Stimulated activated naive CD4-positive, alpha-beta T cell (primary cell): Measurements from ENCODE around the gene EMD.

Source experiments
- DNase-seq, 6 experiments: peaks; one replicate each; lab custom pipeline; 2025; lab: John Stamatoyannopoulos, UW

Gene EMD

DNA sequence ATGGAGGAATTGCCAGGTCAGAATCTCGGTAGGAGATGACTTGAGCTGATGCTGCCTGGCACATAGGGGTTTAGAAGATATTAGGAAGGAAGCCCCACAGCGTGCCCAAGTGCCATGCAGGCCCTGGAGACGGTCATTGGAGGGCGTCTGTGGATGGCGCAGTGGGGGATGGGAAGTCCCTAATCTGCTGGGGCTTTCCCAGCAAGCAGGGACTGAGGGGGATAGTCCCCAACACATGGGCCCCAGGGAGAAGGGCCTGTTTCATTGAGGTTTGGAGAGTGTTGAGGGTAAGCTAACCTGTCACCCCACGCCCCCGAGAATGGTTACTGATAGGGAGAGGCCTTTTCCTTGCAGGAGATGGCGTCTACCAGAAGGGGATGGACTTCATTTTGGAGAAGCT is 40.1 kb downstream of the EMD start:
- no peak for DNase-seq

DNA sequence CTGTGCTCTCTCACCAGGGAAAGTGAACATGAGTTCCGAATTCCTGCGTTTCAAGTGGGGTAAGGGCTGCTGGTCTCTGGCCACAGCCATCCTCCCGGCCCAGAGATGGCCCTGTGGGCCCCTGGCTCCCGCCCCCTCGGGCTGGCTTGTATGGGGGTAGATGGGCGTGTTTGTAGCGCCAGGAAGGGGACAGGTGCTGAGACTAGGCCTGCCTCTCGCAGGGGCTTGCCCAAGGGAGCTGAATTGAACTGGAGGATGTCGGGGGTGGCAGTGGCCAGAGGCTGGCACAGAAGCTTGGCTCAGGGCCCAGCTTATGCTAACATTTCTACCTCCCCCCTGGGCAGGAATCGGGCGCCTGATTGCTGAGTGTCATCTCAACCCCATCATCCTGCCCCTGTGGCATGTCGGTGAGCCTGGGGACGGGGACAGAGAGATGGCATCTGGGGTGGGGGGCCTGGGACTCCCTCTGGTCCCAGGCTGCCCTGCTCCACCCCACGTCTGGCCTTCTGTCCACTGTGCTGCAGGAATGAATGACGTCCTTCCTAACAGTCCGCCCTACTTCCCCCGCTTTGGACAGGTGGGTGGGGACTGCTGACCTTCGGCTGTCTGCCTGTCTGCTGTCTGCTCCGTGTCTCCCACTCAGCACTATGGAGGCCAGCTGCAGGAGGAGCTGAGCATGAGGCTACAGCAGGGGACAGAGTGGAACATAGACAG is 40.8 kb downstream of the EMD start:
- DNase-seq = no peak

DNA sequence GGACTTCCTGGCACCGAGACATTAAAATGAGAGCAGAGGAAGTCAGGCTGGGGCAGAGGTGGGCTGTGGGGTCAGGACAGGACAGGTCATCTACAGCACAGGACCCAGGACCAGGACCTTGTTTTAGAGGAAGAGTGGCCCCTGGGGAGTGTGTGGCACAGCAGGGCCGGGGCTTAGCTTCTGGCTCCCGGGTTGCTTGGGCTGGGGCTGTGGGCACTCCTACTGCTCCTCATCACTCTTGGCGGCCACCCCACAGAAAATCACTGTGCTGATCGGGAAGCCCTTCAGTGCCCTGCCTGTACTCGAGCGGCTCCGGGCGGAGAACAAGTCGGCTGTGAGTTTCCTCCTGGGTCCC is 41.3 kb downstream of the EMD start:
- no peak for DNase-seq

DNA sequence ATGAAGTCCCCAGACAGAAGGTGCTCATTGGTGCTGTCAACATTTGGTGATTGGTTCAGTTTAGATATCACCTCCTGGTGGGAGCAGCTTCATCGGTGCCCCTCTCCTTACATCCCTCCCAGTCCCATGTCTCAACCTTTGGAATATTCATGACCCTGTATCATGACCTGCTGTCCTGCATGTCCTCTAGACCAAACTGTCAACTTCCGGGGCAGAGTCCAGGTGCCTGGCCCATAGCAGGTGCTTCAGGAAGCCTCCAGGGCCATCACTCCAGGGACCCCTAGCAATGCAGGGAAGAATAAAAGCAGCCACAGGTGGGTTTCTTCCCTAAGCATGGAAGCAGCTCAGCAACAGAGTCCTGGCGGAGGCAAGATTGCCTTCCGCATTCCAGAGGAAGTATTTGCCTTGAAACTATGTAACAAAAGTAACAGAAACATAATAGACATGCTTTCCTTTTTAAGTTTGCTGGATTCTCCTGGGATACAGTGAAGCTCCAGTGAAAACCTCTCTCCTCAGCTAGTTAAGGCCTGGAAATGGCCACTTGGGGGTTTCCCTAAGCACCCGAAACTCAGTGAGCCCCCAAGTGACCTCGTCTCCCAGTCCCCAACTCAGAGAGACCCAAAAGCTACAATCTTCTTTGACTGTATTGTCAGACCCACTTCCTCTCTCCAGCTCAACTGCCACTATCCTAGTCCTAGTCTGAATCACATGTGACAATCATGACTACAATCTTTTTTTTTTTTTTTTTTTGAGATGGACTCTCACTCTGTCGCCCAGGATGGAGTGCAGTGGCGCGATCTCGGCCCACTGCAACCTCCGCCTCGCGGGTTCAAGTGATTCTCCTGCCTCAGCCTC is 48.0 kb downstream of the EMD start:
- no peak for DNase-seq

DNA sequence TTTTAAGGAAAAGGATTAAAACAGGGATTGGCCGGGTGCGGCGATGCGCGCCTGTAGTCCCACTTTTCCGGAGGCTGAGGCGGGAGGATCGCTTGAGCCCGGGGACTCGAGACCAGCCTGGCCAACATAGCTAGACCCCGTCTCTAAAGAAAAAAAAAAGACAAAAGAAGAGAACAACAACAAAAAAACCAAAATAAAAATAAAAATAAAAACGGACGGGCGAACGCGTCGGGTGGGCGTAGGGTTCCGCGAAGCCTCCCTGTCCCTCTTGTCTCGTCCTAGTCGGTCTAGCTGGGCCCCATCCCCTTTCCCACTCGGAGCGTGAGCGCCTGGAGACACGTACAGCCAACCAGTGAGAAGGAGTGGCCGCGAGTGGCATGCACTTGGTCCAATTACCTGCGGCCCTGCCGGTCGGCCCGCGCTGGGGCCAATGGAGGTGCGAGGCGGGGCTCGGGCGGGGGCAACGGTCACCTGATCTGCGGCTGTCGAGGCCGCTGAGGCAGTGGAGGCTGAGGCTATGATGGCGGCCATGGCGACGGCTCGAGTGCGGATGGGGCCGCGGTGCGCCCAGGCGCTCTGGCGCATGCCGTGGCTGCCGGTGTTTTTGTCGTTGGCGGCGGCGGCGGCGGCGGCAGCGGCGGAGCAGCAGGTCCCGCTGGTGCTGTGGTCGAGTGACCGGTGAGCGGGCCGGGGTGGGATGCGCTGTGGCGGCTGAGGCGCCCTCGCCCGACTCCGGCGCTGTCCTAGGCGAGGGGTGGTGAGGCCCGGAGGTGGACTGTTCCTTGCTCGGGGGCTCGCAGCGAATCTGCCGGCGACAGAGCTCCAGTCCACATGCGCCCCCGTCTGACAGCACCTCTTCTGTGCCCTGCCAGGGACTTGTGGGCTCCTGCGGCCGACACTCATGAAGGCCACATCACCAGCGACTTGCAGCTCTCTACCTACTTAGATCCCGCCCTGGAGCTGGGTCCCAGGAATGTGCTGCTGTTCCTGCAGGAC is 49.4 kb downstream of the EMD start, which contains the start of gene ATP6AP1:
TSS of gene ATP6AP1 (plus strand) at position 502 of the 996 bp plus-strand sequence. CDS start at position 518, 16 bp downstream.
- DNase-seq = peak; percentile 71 to 85 (median 76)

DNA sequence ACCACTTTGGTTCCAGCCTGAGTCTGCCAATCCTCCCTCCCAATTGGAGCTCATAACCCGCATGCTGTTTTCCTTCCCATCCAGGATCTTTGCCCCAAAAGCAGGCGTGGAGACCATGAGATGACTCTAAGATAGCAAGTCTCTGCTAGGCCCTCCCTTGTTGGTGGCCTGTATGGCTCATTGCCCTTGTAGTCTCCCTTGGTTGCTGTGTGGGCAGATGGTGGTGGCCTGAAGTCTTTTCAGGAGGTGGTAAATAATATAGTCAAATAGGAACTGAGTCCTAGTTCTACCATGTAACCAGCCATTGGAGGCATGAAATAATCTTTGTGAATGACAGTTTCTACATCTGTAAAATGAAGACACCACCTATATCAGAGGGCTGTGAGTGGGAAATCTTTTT is 50.6 kb downstream of the EMD start:
- no peak for DNase-seq

DNA sequence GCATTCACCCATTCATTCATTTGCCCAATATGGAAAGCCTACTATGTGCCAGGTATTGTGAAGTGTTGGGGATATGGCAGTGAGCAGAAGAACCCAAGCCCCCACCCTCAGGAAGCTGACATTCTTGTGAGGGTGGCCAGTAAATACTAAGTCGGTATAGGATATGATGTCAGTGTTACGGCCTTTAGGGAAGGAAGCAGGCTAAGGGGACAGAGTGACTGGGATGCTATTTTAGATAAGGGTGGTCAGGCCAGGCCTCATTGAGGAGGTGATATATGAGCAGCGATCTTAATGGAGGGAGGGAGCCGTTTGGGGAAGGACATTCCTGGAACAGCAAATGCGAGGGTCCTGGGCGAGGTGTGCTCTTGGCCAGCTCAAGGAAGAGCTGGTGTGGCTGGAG is 51.4 kb downstream of the EMD start:
- no peak for DNase-seq

DNA sequence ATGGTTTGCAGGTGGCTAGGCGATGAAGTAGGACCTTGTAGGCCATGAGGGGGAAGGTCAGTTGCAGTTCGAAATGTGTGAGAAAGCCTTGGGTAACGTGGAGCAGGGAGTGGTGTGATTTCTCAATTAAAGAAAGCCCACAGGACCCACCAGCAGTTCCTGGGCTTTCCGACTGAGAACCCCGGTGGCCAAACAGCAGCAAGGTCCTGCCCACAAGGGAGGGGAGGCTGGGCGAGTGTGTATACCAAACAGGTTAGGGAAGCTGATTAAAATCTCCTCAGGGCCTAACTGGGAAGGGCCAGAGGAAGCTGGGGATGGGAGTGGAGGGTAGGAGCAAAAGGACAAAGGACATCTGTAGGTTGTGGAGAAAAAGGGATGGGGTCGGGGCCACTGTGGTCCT is 51.8 kb downstream of the EMD start:
- no peak for DNase-seq
